GM19193 (cell line): ENCODE measurements around the gene SYNE1.

Source experiments
- POLR2A ChIP-seq: IDR thresholded peaks from 4 replicates; pipeline ENCODE4 v1.6.1; 2011; ENCODE audit not compliant: insufficient read depth, insufficient read length; ENCODE audit errors: extremely low read depth

The SYNE1 gene

GRCh38 chr6:152087096-152087495 is 550.1 kb downstream of the SYNE1 start:
- no peak for TF ChIP-seq POLR2A

DNA sequence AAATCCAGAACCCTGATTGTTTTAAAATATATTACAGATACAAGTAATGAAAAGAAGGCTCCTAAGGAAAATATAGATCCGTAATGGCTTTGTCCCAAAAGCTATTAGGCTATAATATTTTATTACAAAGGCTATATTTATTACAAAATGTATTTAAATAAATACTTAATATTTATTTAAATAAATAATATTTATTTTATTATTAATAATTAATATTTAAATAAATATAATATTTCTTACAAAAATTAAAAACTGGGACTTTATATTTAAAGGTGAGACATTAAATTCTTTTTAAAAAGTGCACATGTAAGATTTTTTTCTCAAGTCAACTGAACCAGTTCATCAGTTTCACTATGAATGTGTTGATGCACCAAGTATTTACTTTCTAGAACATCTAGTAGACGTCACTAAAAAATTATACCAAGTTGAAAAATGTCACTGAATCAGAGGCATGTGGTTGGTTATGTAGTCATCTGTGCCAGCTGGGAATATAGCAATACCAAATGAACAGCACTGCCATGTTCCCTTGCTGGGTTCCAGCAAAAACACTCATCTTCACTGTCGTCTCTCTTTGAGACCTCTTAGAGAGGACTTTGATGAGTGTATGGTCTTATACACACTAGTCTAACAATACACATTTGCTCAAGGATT is 550.8 kb downstream of the SYNE1 start:
- no peak for TF ChIP-seq POLR2A

- TF ChIP-seq POLR2A: no peak
Observed at GRCh38 chr6:152085451-152085921, 551.7 kb downstream of the SYNE1 start.

- TF ChIP-seq POLR2A: no peak
Observed at GRCh38 chr6:152078804-152079203, 558.4 kb downstream of the SYNE1 start.

GRCh38 chr6:152078001-152078400 is 559.2 kb downstream of the SYNE1 start:
- TF ChIP-seq POLR2A: no peak

DNA sequence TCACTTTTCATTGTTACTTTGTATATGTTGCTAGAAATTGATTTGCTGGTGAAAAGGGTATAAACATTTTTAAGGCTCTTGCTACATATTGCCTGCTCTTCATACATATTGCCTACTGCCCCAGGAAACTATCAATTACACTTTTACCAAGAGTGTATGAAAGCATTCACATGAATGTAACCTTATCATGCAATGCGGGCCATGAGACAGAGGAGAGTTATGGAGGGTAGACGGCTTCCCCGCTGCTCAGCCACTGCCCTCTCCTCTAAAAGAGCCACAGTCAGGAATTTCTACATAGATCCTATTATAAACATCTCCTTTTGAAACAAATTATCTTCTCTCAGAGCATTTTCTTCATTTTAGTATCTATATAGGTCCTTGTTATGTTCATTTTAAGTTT is 565.3 kb downstream of the SYNE1 start:
- TF ChIP-seq POLR2A: no peak
